Measurements from ENCODE around the gene BAMBI. TPM values are rescaled to one million over a fixed set of nuclear protein-coding genes. Genes with fewer than 3 reads are reported as not detected.
"Not testable (repeated sequence)": the region's sequence is repeated elsewhere in the genome, so short reads cannot be mapped to it uniquely, and the experiment has no call there.

BAMBI gene
- polyA plus RNA-seq, 1 experiment, result 10.8 TPM

GRCh38 chr10:28652106-28652505 is 25.2 kb upstream of the BAMBI start:
- CTCF ChIA-PET, result interaction anchor here (2.6 kb wide), 1 partner anchor 12 kb away, joined by 9 read pairs; no protein-coding TSS in a partner anchor
- TF ChIP-seq, protein P1, sequence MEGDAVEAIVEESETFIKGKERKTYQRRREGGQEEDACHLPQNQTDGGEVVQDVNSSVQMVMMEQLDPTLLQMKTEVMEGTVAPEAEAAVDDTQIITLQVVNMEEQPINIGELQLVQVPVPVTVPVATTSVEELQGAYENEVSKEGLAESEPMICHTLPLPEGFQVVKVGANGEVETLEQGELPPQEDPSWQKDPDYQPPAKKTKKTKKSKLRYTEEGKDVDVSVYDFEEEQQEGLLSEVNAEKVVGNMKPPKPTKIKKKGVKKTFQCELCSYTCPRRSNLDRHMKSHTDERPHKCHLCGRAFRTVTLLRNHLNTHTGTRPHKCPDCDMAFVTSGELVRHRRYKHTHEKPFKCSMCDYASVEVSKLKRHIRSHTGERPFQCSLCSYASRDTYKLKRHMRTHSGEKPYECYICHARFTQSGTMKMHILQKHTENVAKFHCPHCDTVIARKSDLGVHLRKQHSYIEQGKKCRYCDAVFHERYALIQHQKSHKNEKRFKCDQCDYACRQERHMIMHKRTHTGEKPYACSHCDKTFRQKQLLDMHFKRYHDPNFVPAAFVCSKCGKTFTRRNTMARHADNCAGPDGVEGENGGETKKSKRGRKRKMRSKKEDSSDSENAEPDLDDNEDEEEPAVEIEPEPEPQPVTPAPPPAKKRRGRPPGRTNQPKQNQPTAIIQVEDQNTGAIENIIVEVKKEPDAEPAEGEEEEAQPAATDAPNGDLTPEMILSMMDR (IDR thresholded peaks at IDR 0.05; ENCODE audit: low read depth, low read length), result no peak
- Histone ChIP-seq H3K4me3 (ENCODE audit: low read depth, low read length) (no peak overlapping the region), H3K27me3 (ENCODE audit: control insufficient read depth, insufficient read depth, low read length) (no peaks in the 10 kb centered on the region), H3K27ac (ENCODE audit: low read depth, low read length) (no peak overlapping the region), H3K9me3 (ENCODE audit: control insufficient read depth, insufficient read depth, low read length) (no peaks in the 10 kb centered on the region)
- no peak for DNase-seq (ENCODE audit: low read depth, low spot score)
- POLR2A ChIA-PET, result no interaction called here

- no peak overlapping the region for H3K27ac ChIP-seq (ENCODE audit: low read depth, low read length)
- POLR2A ChIA-PET, result no interaction called here
These were observed 24.6 kb upstream of the BAMBI start for GRCh38 chr10:28652703-28653102.

GRCh38 chr10:28658824-28659223 is 18.5 kb upstream of the BAMBI start:
- H3K4me3 ChIP-seq (ENCODE audit: low read depth, low read length); H3K9me3 ChIP-seq (ENCODE audit: control insufficient read depth, insufficient read depth, low read length); H3K27me3 ChIP-seq (ENCODE audit: control insufficient read depth, insufficient read depth, low read length); DNase-seq (ENCODE audit: low read depth, low spot score); POLR2A ChIA-PET; H3K27ac ChIP-seq (ENCODE audit: low read depth, low read length): not testable (repeated sequence)
- CTCF ChIA-PET, result interaction anchor here (0.7 kb wide), 2 partner anchors 367 to 728 kb away, joined by 3 to 5 read pairs; no protein-coding TSS in a partner anchor

More at GRCh38 chr10:28652703-28653102, 24.6 kb upstream of the BAMBI start:
- DNase-seq (ENCODE audit: low read depth, low spot score), result no peak
- TF ChIP-seq, protein P1 (IDR thresholded peaks at IDR 0.05; ENCODE audit: low read depth, low read length), result no peak
- CTCF ChIA-PET, result interaction anchor here (2.6 kb wide), 1 partner anchor 11 kb away, joined by 9 read pairs; no protein-coding TSS in a partner anchor
- Histone ChIP-seq H3K9me3 (ENCODE audit: control insufficient read depth, insufficient read depth, low read length) (no peaks in the 10 kb centered on the region), H3K27me3 (ENCODE audit: control insufficient read depth, insufficient read depth, low read length) (no peaks in the 10 kb centered on the region), H3K4me3 (ENCODE audit: low read depth, low read length) (no peak overlapping the region)

GRCh38 chr10:28661035-28661434 is 16.3 kb upstream of the BAMBI start:
- Histone ChIP-seq H3K27ac (ENCODE audit: low read depth, low read length) (no peak overlapping the region), H3K4me3 (ENCODE audit: low read depth, low read length) (no peak overlapping the region), H3K9me3 (ENCODE audit: control insufficient read depth, insufficient read depth, low read length) (no peaks in the 10 kb centered on the region), H3K27me3 (ENCODE audit: control insufficient read depth, insufficient read depth, low read length) (no peaks in the 10 kb centered on the region)
- TF ChIP-seq, protein P1 (IDR thresholded peaks at IDR 0.05; ENCODE audit: low read depth, low read length), result no peak
- CTCF ChIA-PET, result interaction anchor here (2.5 kb wide), 1 partner anchor 644 kb away, joined by 21 read pairs; no protein-coding TSS in a partner anchor
- peak; percentile 56 for DNase-seq (ENCODE audit: low read depth, low spot score)
- POLR2A ChIA-PET, result no interaction called here

- H3K9me3 ChIP-seq (ENCODE audit: control insufficient read depth, insufficient read depth, low read length), result no peaks in the 10 kb centered on the region
- H3K27ac ChIP-seq (ENCODE audit: low read depth, low read length), result no peak overlapping the region
- CTCF ChIA-PET, result interaction anchor here (0.5 to 2.6 kb wide), 76 partner anchors 10 to 833 kb away, joined by 3 to 90 read pairs (median 4); no protein-coding TSS in a partner anchor
- TF ChIP-seq, protein P1 (IDR thresholded peaks at IDR 0.05; ENCODE audit: low read depth, low read length), result peak; percentile 99
- POLR2A ChIA-PET, result interaction anchor here (0.6 to 1.0 kb wide), 2 partner anchors 463 to 647 kb away, joined by 3 to 4 read pairs; no protein-coding TSS in a partner anchor
- no peak overlapping the region for H3K4me3 ChIP-seq (ENCODE audit: low read depth, low read length)
- DNase-seq (ENCODE audit: low read depth, low spot score), result peak; percentile 73
- peaks cover 14% of the 10 kb centered on the region for H3K27me3 ChIP-seq (ENCODE audit: control insufficient read depth, insufficient read depth, low read length)
These were observed 13.5 kb upstream of the BAMBI start for GRCh38 chr10:28663576-28664368.

All from AG04450 (cell line).